Measurements from ENCODE around the gene IFNG-AS1.

The IFNG-AS1 gene

GRCh38 chr12:68038650-68039049, 49.4 kb downstream of the IFNG-AS1 start:
- no peak for TF ChIP-seq CTCF (IDR thresholded peaks at IDR 0.05; ENCODE audit: low read depth, low read length, missing control alignments)
- DNase-seq (ENCODE audit: low read depth) = no peak
- H3K4me3 ChIP-seq (ENCODE audit: low read depth, low read length) = no peak overlapping the region

- TF ChIP-seq CTCF (IDR thresholded peaks at IDR 0.05; ENCODE audit: low read depth, low read length, missing control alignments) = peak; percentile 74
- H3K4me3 ChIP-seq (ENCODE audit: low read depth, low read length) = no peak overlapping the region
- peak; percentile 35 for DNase-seq (ENCODE audit: low read depth)
Measured at GRCh38 chr12:68040450-68041075, 51.3 kb downstream of the IFNG-AS1 start.

- no peak overlapping the region for H3K4me3 ChIP-seq (ENCODE audit: low read depth, low read length)
- peak; percentile 53 for DNase-seq (ENCODE audit: low read depth)
- no peak for TF ChIP-seq CTCF (IDR thresholded peaks at IDR 0.05; ENCODE audit: low read depth, low read length, missing control alignments)
Measured at GRCh38 chr12:68042212-68042699, 53.0 kb downstream of the IFNG-AS1 start.

- no peak for DNase-seq (ENCODE audit: low read depth)
- H3K4me3 ChIP-seq (ENCODE audit: low read depth, low read length) = no peak overlapping the region
- TF ChIP-seq CTCF (IDR thresholded peaks at IDR 0.05; ENCODE audit: low read depth, low read length, missing control alignments) = no peak
Measured at GRCh38 chr12:68043435-68043834, 54.2 kb downstream of the IFNG-AS1 start.

- no peak overlapping the region for H3K4me3 ChIP-seq (ENCODE audit: low read depth, low read length)
- no peak for DNase-seq (ENCODE audit: low read depth)
- TF ChIP-seq CTCF (IDR thresholded peaks at IDR 0.05; ENCODE audit: low read depth, low read length, missing control alignments) = no peak
Measured at GRCh38 chr12:68048648-68049297, 59.5 kb downstream of the IFNG-AS1 start.

- H3K4me3 ChIP-seq (ENCODE audit: low read depth, low read length) = no peak overlapping the region
- no peak for DNase-seq (ENCODE audit: low read depth)
- no peak for TF ChIP-seq CTCF (IDR thresholded peaks at IDR 0.05; ENCODE audit: low read depth, low read length, missing control alignments)
Measured at GRCh38 chr12:68056300-68056699, 67.1 kb downstream of the IFNG-AS1 start.

Data from GM12864 (cell line).